Spleen (tissue), 3 donors: Measurements from ENCODE around the gene ADAM15.

Experiments used
- POLR2A ChIP-seq, 3 donors: fragments of 450-650 bp; IDR thresholded peaks; one replicate each; pipeline ENCODE4 v1.5.1; 2017; ENCODE audit warnings: antibody characterized with exemption in 3 of 3, mild to moderate bottlenecking in 1 of 3
- POLR2AphosphoS5 ChIP-seq, 3 donors: sonication (generic); formaldehyde crosslinking; IDR thresholded peaks; one replicate each; pipeline ENCODE4 v1.5.1; 2017; ENCODE audit warnings: antibody characterized with exemption in 3 of 3

DNA sequence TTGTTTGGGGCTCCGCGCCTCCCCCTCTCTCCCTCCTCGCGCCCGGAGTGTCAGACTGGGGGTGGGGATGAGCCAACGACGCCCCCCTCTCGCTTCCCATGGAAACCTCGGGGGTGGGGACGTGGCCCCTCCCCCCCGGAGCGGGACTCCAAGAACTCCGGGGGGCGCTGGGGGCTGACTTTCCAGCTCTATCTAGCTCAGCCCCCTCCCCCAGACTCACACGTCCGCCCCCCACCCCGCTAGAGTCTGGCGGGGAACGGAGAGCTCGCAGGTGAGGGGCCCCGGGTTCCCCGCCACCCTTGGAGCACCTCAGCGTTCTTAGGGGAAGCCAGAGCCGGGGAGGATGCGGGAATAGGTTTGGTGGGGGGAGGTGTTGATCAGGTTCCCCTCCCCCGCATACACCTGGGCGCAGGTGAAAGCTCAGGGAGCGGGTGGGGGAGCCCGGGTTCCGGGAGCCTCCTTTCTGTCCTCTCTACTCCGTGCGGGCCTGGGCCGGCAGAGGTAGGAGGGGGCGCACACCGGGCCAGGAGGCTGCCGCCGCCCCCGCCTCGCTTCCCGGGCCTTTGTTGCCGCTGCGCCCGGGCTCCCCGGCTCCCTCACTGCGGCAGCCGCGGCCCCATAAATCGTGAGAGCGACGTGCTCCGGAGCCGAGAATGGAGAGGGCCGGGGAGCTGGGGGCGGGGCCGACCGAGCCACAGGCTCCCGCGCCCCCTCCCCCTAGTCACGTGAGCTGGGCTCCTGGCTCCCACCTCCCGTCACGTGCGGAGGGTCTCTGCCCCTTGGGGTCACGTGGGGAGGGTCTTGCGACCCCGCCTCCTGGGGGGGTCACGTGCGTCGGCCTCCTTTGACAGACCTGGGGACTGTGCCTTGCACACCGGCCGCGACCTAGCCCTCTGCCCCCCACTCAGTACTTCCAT is 29.5 kb downstream of the ADAM15 start:
- TF ChIP-seq POLR2A (IDR thresholded peaks at IDR 0.05) (no peak), POLR2AphosphoS5 (IDR thresholded peaks at IDR 0.05) (no peak)
